ENCODE results near the gene PACS1. TPM values are rescaled to one million over a fixed set of nuclear protein-coding genes. Genes with fewer than 3 reads are reported as not detected.

The PACS1 gene
- polyA plus RNA-seq, 1 of the 3 experiments (the other 2 are of a cell fraction), result 37.3 TPM

DNA sequence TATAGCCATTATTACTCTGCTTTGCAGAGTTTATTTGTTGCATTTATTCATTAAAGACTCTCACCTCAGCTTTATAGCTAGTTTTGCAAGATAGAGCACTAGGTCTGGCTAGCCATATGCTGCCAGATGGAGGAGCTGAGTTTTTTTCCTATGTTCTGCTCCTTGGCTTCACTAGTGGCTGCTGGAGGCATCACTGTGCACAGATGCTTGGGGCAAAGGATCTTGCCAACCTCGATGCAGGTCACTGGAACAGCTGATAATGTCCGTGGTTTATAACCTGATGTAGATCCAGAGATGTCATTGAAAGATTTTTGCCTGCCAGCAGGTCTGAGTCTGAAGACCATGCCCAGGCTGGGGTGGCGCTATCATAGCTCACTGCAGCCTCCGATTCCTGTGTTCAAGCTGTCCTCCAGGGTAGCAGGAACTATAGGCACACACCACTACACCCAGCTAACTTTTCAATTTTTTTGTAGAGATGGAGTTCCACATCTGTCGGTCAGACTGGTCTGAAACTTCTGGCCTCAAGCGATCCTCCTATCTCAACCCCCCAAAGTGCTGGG lies 63.2 kb downstream of the PACS1 start:
- peak overlapping the region; percentile 7 to 78; a peak in 3 of 4 replicates for H3K27ac ChIP-seq (ENCODE audit: low read depth in 2 of 2, low read length in 1 of 2)
- no peak overlapping the region for H3K4me2 ChIP-seq
- H3K27me3 ChIP-seq (ENCODE audit: insufficient read depth), result no peaks in the 10 kb centered on the region
- H3K4me3 ChIP-seq (ENCODE audit: low read depth in 2 of 2, low read length in 1 of 2), result no peak overlapping the region
- H3K9ac ChIP-seq, result no peak overlapping the region
- H4K20me1 ChIP-seq (ENCODE audit: insufficient read depth), result no peaks in the 10 kb centered on the region; the same call in 1 of the 2 replicates
- peak; percentile 34 for DNase-seq
- no peaks in the 10 kb centered on the region for H3K9me3 ChIP-seq
- peaks cover 20% of the 10 kb centered on the region for H3F3A ChIP-seq (replicated peaks; ENCODE audit: insufficient read depth)
- ChIA-PET CTCF (interaction anchor here (0.6 to 4.9 kb wide), 20 partner anchors 9 to 125 kb away, joined by 3 to 74 read pairs (median 6); partner anchors contain the start of gene PACS1), POLR2A (interaction anchor here (1.3 kb wide), 1 partner anchor 14 kb away, joined by 4 read pairs; no protein-coding TSS in a partner anchor)
- H3K79me2 ChIP-seq (ENCODE audit: insufficient read depth), result peaks cover 100% of the 10 kb centered on the region
- H3K4me1 ChIP-seq (ENCODE audit: control insufficient read depth in 1 of 2, insufficient read depth in 2 of 2, low read depth in 1 of 2, low read length in 1 of 2), result peaks cover 20 to 34% of the 10 kb centered on the region in 2 experiments; a peak in 2 of 4 replicates
- no peak overlapping the region for H2AFZ ChIP-seq (ENCODE audit: low read depth)
- H3K9me2 ChIP-seq, result no peaks in the 10 kb centered on the region
- TF ChIP-seq FOXM1 (IDR thresholded peaks at IDR 0.05; ENCODE audit: low read depth) (no peak), NFIC (IDR thresholded peaks at IDR 0.05; ENCODE audit: borderline replicate concordance) (no peak), RAD21 (IDR thresholded peaks at IDR 0.05; ENCODE audit: low read length) (peak; percentile 2; the same call in 1 of the 2 replicates), MXI1 (IDR thresholded peaks at IDR 0.05; ENCODE audit: low read depth, low read length) (peak; percentile 39; the same call in 1 of the 2 replicates), CHD2 (IDR thresholded peaks at IDR 0.05; ENCODE audit: low read length, partially characterized antibody) (peak; percentile 51), EP300 (IDR thresholded peaks at IDR 0.05; ENCODE audit: borderline replicate concordance in 1 of 2, low read depth in 1 of 2, low read length in 1 of 2) (peak in 1 of 2 experiments; percentile 10; a peak in 1 of 4 replicates), GATA2 (CRISPR knock-in tag; IDR thresholded peaks at IDR 0.05) (peak; percentile 48), RCOR1 (IDR thresholded peaks at IDR 0.05; ENCODE audit: low read length) (peak; percentile 58; the same call in 1 of the 2 replicates)
- TF ChIP-seq, protein P1, sequence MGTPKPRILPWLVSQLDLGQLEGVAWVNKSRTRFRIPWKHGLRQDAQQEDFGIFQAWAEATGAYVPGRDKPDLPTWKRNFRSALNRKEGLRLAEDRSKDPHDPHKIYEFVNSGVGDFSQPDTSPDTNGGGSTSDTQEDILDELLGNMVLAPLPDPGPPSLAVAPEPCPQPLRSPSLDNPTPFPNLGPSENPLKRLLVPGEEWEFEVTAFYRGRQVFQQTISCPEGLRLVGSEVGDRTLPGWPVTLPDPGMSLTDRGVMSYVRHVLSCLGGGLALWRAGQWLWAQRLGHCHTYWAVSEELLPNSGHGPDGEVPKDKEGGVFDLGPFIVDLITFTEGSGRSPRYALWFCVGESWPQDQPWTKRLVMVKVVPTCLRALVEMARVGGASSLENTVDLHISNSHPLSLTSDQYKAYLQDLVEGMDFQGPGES (IDR thresholded peaks at IDR 0.05; ENCODE audit: low read depth, low read length), result no peak
- TF ChIP-seq, protein P2, sequence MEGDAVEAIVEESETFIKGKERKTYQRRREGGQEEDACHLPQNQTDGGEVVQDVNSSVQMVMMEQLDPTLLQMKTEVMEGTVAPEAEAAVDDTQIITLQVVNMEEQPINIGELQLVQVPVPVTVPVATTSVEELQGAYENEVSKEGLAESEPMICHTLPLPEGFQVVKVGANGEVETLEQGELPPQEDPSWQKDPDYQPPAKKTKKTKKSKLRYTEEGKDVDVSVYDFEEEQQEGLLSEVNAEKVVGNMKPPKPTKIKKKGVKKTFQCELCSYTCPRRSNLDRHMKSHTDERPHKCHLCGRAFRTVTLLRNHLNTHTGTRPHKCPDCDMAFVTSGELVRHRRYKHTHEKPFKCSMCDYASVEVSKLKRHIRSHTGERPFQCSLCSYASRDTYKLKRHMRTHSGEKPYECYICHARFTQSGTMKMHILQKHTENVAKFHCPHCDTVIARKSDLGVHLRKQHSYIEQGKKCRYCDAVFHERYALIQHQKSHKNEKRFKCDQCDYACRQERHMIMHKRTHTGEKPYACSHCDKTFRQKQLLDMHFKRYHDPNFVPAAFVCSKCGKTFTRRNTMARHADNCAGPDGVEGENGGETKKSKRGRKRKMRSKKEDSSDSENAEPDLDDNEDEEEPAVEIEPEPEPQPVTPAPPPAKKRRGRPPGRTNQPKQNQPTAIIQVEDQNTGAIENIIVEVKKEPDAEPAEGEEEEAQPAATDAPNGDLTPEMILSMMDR (IDR thresholded peaks at IDR 0.05), result no peak
- TF ChIP-seq, protein P3, sequence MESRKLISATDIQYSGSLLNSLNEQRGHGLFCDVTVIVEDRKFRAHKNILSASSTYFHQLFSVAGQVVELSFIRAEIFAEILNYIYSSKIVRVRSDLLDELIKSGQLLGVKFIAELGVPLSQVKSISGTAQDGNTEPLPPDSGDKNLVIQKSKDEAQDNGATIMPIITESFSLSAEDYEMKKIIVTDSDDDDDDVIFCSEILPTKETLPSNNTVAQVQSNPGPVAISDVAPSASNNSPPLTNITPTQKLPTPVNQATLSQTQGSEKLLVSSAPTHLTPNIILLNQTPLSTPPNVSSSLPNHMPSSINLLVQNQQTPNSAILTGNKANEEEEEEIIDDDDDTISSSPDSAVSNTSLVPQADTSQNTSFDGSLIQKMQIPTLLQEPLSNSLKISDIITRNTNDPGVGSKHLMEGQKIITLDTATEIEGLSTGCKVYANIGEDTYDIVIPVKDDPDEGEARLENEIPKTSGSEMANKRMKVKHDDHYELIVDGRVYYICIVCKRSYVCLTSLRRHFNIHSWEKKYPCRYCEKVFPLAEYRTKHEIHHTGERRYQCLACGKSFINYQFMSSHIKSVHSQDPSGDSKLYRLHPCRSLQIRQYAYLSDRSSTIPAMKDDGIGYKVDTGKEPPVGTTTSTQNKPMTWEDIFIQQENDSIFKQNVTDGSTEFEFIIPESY (IDR thresholded peaks at IDR 0.05; ENCODE audit: borderline replicate concordance, low read depth), result no peak
- no peaks in the 10 kb centered on the region for H3K36me3 ChIP-seq (replicated peaks in 1 of 2; ENCODE audit: control insufficient read depth in 1 of 2, insufficient read depth in 2 of 2, low read length in 1 of 2)
- WGBS (ENCODE audit: low lambda C conversion rate), result 43% methylated on average over 5 of the region's 6 CpGs

Measured in SK-N-SH (cell line).